ENCODE measurements around the gene UBE2A. TPM values are rescaled to one million over a fixed set of nuclear protein-coding genes. Genes with fewer than 3 reads are reported as not detected.

UBE2A gene
- total RNA-seq, 2 donors from 2014 or later = 42.5 to 62.6 TPM

Other genes with a start within 250 kb of the UBE2A start
- 10 to 100 TPM in 1 of 2 donors, 1 to 10 TPM in 1; 5.1 to 12.7 TPM for gene SLC25A43, start 175.2 kb upstream of the UBE2A start, total RNA-seq
- 100 to 1,000 TPM; 290 to 570 TPM for gene SLC25A5, start 106.1 kb upstream of the UBE2A start, total RNA-seq
- 10 to 100 TPM; 14.8 to 21.1 TPM for gene STEEP1, start 9.2 kb upstream of the UBE2A start, total RNA-seq
- gene NKRF, start 31.9 kb downstream of the UBE2A start, total RNA-seq = 10 to 100 TPM; 15.3 to 19.8 TPM
- 100 to 1,000 TPM; 171 to 204 TPM for gene SEPTIN6, start 118.6 kb downstream of the UBE2A start, total RNA-seq
- under 1 TPM in 1 of 2 donors, not detected in 1; 0.26 TPM for gene SOWAHD, start 184.0 kb downstream of the UBE2A start, total RNA-seq
- 1,000 to 10,000 TPM; 2,393 to 3,257 TPM for gene RPL39, start 217.1 kb downstream of the UBE2A start, total RNA-seq